A549 (cell line): ENCODE data around the gene CNTFR. TPM values are rescaled to one million over a fixed set of nuclear protein-coding genes. Genes with fewer than 3 reads are reported as not detected.

Experiments used
- ATAC-seq, 2 experiments: fragments of 200-7000 bp in 1 of 2; fragments of >200 bp in 1 of 2; cut with Nextera tagmentation in 1 of 2; cut with Tn5 transposase in 1 of 2; 3 replicates each; pipeline versions ENCODE4 v1.8.0 to v1.9.1; 2018 to 2020; ENCODE audit warnings: mild to moderate bottlenecking in 1 of 2, moderate library complexity in 1 of 2
- CTCF ChIA-PET: fragments of 300-600 bp; sonication (Branson Sonifier 250); formaldehyde crosslinking; extraction: SDS; loops from one replicate; lab custom pipeline; 2021; ENCODE audit warnings: antibody characterized with exemption, inconsistent platforms; lab: Yijun Ruan, JAX
- POLR2A ChIA-PET: fragments of 350-600 bp; formaldehyde crosslinking; extraction: SDS; loops from one replicate; lab custom pipeline; 2021; ENCODE audit warnings: antibody characterized with exemption, inconsistent platforms; lab: Yijun Ruan, JAX
- DNase-seq, 2 experiments: peaks; one replicate each; pipeline versions ENCODE4 v3.0.0 to v3.0.0-alpha.2; 2011 to 2016; ENCODE audit warnings: low read depth in 1 of 2, low spot score in 1 of 2
- FAIRE-seq: peaks from 2 replicates; lab custom pipeline; 2011; peaks lifted over from hg19 to GRCh38; lab: Jason Lieb, UNC
- H3K27ac ChIP-seq, 2 experiments: fragments of >200 bp; sonication (Bioruptor Twin); formaldehyde crosslinking; 3 replicates each; pipeline ENCODE4 v1.5.1; 2016 to 2017
- H3K4me1 ChIP-seq: fragments of >200 bp; sonication (Bioruptor Twin); formaldehyde crosslinking; 3 replicates; pipeline ENCODE4 v1.6.1; 2016
- H3K4me2 ChIP-seq: fragments of >200 bp; sonication (Bioruptor Twin); formaldehyde crosslinking; 3 replicates; pipeline ENCODE4 v1.6.1; 2016
- H3K4me3 ChIP-seq: fragments of >200 bp; sonication (Bioruptor Twin); formaldehyde crosslinking; 3 replicates; pipeline ENCODE4 v1.5.1; 2016
- H3K9me3 ChIP-seq: fragments of >200 bp; sonication (Bioruptor Twin); formaldehyde crosslinking; 3 replicates; pipeline ENCODE4 v1.6.1; 2016
- CBX2 ChIP-seq: fragments of 200-600 bp; sonication (generic); IDR thresholded peaks from 2 replicates; pipeline ENCODE4 v1.6.1; 2016; ENCODE audit warnings: low read depth, mild to moderate bottlenecking, borderline replicate concordance
- CEBPB ChIP-seq, 2 experiments: fragments of >200 bp in 1 of 2; sonication (Bioruptor Twin) in 1 of 2; formaldehyde crosslinking in 1 of 2; IDR thresholded peaks; 2 replicates each; pipeline ENCODE4 v1.6.1; 2012 to 2016
- CHD4 ChIP-seq: fragments of 200-600 bp; sonication (generic); IDR thresholded peaks from 2 replicates; pipeline ENCODE4 v1.6.1; 2016; ENCODE audit warnings: antibody characterized with exemption, mild to moderate bottlenecking, borderline replicate concordance
- EP300 ChIP-seq, 2 experiments: fragments of >200 bp; sonication (Bioruptor Twin); formaldehyde crosslinking; IDR thresholded peaks; 2 replicates in 1 of 2; 3 replicates in 1 of 2; pipeline ENCODE4 v1.6.1; 2016 to 2017
- FOSB ChIP-seq: fragments of 250-450 bp; sonication (Bioruptor Pico); IDR thresholded peaks from 2 replicates; pipeline ENCODE4 v1.5.0; 2020; ENCODE audit warnings: mild to moderate bottlenecking, moderate library complexity
- HDAC2 ChIP-seq: fragments of 200-600 bp; sonication (generic); IDR thresholded peaks from 2 replicates; pipeline ENCODE4 v1.6.1; 2016
- MAFK ChIP-seq: fragments of 450-650 bp; IDR thresholded peaks from 2 replicates; pipeline ENCODE4 v1.6.1; 2014; ENCODE audit not compliant: partially characterized antibody
- MAZ ChIP-seq: fragments of 150-350 bp; IDR thresholded peaks from 2 replicates; pipeline ENCODE4 v1.6.1; 2014; ENCODE audit warnings: antibody characterized with exemption, low read depth, low read length, borderline replicate concordance
- POLR2A ChIP-seq: IDR thresholded peaks from 2 replicates; pipeline ENCODE4 v1.6.1; 2012; ENCODE audit warnings: mild to moderate bottlenecking, low read length
- RARB ChIP-seq: fragments of 250-450 bp; sonication (Bioruptor Pico); IDR thresholded peaks from 2 replicates; pipeline ENCODE4 v1.8.0; 2021; ENCODE audit warnings: mild to moderate bottlenecking, moderate library complexity
- ZFP36 ChIP-seq: fragments of 450-650 bp; IDR thresholded peaks from 2 replicates; pipeline ENCODE4 v1.6.1; 2014; ENCODE audit warnings: borderline replicate concordance; ENCODE audit not compliant: partially characterized antibody
- WGBS: methylation state at CpG from one replicate; pipeline ENCODE4 v1.1.6; 2017; ENCODE audit errors: missing lambda C conversion rate; 5-methylcytosine and 5-hydroxymethylcytosine counted together
- polyA plus RNA-seq, 4 experiments: library from polyadenylated mRNA; depleted of rRNA in 3 of 4; stranded (reverse); fragments of >200 nt; fragmentation: RNase III in 1 of 4; extraction: RNeasy Plus Mini Kit Qiagen cat#74134 plus additional on column Dnase treatment in 1 of 4; gene quantifications; 2 replicates in 3 of 4; 3 replicates in 1 of 4; pipeline ENCODE4 v1.2.3, GENCODE V29; 2011 to 2017
- TF ChIP-seq, protein P1 (sequence below): fragments of >200 bp; sonication (Bioruptor Twin); formaldehyde crosslinking; IDR thresholded peaks from 3 replicates; pipeline ENCODE4 v1.6.1; 2016
- TF ChIP-seq, protein P2 (sequence below): fragments of 150-350 bp; IDR thresholded peaks from 2 replicates; pipeline ENCODE4 v1.6.1; 2014; ENCODE audit warnings: low read depth, mild to moderate bottlenecking, low read length
- TF ChIP-seq, protein P3 (sequence below): IDR thresholded peaks from 2 replicates; pipeline ENCODE4 v1.6.1; 2012
- TF ChIP-seq, protein P4 (sequence below): IDR thresholded peaks from 2 replicates; pipeline ENCODE4 v1.6.1; 2012
- TF ChIP-seq, protein P5 (sequence below): IDR thresholded peaks from 2 replicates; pipeline ENCODE4 v1.6.1; 2012; ENCODE audit warnings: low read depth, borderline replicate concordance
- TF ChIP-seq, protein P6 (sequence below): fragments of 200-600 bp; sonication (generic); IDR thresholded peaks from 2 replicates; pipeline ENCODE4 v1.6.1; 2016; ENCODE audit warnings: antibody characterized with exemption, mild to moderate bottlenecking, moderate library complexity

Gene CNTFR
- polyA plus RNA-seq, 2 of the 4 experiments (the other 2 are of a cell fraction) = 0.09 TPM; not detected in 1

DNA sequence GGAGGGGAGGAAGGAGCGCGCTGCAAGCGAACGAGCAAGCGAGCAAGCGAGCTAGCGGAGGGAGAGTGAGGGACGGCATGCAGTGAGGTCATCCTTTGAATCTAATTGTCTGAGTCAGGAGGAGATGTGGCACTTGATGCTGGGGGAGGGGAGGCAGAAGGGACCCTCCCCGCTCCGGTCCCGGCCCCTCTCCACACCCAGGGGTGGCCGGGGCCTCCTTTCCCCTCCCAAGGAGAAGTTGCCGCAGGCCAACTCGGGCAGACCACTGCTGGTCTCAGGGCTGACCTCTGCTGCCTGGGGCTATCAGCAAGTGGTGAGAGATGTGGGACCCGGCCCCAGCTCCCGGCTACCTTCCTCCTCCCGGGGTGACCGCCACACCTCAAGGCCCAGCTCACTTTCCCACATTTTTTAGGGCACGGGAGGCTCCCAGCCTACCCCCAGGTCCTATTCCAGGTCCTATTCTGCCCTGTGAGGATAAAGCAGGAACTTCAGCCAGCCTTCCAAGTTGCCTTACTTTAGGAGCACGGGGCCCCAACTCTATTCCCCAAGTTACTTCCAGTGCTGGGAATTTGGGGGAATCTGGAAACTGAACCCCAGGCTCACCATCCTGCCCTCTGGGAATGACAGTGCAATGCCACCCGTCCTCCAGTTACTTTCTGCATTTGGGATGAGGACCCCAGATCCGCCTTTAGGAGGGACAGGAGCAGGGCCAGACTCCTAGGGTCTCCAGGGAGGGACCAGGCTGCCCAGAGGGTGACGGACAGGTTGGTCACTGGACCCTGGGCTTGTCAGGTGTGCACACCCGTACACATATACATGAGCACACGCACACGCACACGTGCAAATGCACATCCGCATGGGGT is 11.1 kb downstream of the CNTFR start (continued):
- TF ChIP-seq, protein P1, sequence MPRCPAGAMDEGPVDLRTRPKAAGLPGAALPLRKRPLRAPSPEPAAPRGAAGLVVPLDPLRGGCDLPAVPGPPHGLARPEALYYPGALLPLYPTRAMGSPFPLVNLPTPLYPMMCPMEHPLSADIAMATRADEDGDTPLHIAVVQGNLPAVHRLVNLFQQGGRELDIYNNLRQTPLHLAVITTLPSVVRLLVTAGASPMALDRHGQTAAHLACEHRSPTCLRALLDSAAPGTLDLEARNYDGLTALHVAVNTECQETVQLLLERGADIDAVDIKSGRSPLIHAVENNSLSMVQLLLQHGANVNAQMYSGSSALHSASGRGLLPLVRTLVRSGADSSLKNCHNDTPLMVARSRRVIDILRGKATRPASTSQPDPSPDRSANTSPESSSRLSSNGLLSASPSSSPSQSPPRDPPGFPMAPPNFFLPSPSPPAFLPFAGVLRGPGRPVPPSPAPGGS = no peak
- TF ChIP-seq, protein P2, sequence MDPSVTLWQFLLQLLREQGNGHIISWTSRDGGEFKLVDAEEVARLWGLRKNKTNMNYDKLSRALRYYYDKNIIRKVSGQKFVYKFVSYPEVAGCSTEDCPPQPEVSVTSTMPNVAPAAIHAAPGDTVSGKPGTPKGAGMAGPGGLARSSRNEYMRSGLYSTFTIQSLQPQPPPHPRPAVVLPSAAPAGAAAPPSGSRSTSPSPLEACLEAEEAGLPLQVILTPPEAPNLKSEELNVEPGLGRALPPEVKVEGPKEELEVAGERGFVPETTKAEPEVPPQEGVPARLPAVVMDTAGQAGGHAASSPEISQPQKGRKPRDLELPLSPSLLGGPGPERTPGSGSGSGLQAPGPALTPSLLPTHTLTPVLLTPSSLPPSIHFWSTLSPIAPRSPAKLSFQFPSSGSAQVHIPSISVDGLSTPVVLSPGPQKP = no peak
- TF ChIP-seq MAFK (no peak), CHD4 (no peak), ZFP36 (no peak), CEBPB (IDR thresholded peaks at IDR 0.05) (no peak), FOSB (CRISPR knock-in tag) (no peak)
- TF ChIP-seq, protein P3, sequence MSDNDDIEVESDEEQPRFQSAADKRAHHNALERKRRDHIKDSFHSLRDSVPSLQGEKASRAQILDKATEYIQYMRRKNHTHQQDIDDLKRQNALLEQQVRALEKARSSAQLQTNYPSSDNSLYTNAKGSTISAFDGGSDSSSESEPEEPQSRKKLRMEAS = no peak
- TF ChIP-seq, all 56 proteins: peak for 0

DNA sequence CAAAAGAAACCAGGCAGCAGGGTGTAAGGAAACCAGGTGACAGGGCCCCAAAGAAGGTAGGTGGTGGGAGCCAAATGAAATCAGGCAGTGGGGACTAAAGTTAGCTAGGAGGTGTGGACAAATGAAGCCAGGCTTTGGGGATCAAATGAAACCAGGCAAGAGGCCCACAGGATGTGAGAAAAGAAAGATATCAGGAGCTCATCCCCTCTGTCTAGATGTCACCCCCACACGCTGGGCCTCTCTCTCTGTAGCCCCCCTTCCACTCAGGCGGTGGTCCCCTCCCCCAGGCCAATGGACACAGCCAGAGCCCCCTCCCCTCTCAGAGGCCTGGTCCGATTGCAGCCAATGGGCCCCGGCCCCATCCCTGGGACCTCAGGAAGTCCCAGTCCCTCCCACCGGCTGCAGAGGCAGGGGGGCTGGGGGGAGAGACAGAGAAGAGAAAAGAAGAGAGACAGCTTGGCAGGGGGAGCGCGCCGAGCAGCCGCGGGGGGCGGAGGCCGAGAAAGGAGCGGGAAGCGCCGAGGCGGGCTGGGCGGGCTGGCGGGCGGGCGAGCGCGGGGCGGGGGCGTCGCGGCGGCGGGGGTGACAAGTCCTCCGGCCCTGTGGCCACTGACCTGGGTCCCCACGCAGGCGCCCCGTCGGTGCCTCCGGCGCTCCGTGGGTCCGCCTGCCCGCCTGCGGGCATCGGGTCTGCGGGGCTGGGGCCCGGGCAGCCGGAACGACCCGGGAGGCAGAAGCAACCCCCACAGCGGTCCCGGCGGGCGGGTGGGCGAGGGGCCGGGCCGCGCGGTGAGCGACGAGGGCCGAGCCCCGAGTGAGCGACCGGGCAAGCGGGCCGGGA is 11.9 kb downstream of the CNTFR start:
- Histone ChIP-seq H3K27ac (no peak overlapping the region), H3K4me1 (peaks cover 4% of the 10 kb centered on the region), H3K9me3 (no peaks in the 10 kb centered on the region), H3K4me3 (no peak overlapping the region), H3K4me2 (no peak overlapping the region)
- ChIA-PET CTCF (interaction anchor here (0.9 to 17.1 kb wide), 8 partner anchors 10 to 174 kb away, joined by 3 to 168 read pairs (median 16); no protein-coding TSS in a partner anchor), POLR2A (no interaction called here)
- WGBS = 69% methylated on average over 24 of the region's 62 CpGs
- ATAC-seq (no peak), FAIRE-seq (no peak), DNase-seq (no peak)
- TF ChIP-seq HDAC2 = no peak
- TF ChIP-seq, protein P4, sequence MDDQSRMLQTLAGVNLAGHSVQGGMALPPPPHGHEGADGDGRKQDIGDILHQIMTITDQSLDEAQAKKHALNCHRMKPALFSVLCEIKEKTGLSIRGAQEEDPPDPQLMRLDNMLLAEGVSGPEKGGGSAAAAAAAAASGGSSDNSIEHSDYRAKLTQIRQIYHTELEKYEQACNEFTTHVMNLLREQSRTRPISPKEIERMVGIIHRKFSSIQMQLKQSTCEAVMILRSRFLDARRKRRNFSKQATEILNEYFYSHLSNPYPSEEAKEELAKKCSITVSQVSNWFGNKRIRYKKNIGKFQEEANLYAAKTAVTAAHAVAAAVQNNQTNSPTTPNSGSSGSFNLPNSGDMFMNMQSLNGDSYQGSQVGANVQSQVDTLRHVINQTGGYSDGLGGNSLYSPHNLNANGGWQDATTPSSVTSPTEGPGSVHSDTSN = no peak

DNA sequence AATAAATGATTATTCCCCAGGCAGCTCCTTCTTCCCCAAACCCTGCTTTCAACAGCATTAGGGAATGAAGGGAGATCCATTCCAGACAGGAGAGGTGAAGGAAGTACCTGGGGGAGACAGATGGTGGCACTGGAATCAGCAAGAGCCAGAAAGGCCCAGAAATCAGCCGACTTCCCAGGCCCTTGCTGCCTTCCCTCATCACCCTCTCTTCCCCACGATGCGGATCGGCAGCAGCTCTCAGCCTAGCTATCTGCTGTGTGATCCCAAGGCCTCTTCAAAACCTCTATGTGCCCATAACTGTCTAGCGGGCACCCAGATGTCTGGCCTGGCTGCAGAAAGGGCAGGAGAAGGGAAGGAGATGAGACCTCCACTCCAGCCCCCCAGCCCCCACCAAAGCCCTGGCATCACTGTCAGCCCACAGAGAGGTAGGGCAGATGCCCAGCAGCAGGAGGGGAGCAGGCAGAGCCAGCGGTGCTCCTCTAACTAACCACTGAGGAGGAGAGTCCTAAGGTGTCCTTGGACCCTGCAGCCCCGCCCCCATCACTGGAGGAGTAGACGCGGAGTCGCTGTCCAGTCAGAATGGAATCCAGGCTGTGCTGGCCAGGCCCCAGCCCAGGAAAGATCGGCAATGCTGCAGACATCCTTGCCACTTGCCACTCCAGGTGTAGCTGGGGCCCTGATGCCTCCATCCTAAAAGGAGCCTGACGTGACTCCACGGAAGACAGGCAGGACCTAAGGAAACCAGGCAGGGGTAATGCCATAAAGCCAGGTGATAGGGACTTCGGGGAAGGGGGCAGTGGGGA is 12.7 kb downstream of the CNTFR start:
- Histone ChIP-seq H3K4me2 (no peak overlapping the region), H3K4me1 (peaks cover 13% of the 10 kb centered on the region), H3K4me3 (no peak overlapping the region), H3K9me3 (no peaks in the 10 kb centered on the region), H3K27ac (no peak overlapping the region)
- ChIA-PET CTCF (interaction anchor here (0.9 to 17.1 kb wide), 9 partner anchors 8 to 198 kb away, joined by 3 to 168 read pairs (median 5); no protein-coding TSS in a partner anchor), POLR2A (no interaction called here)
- FAIRE-seq (no peak), ATAC-seq (no peak), DNase-seq (no peak)
- 83% methylated on average over 10 of the region's 14 CpGs for WGBS
- TF ChIP-seq MAZ (no peak), CBX2 (no peak), POLR2A (no peak), EP300 (IDR thresholded peaks at IDR 0.05) (no peak), RARB (CRISPR knock-in tag) (no peak)
- TF ChIP-seq, protein P5, sequence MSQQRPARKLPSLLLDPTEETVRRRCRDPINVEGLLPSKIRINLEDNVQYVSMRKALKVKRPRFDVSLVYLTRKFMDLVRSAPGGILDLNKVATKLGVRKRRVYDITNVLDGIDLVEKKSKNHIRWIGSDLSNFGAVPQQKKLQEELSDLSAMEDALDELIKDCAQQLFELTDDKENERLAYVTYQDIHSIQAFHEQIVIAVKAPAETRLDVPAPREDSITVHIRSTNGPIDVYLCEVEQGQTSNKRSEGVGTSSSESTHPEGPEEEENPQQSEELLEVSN = no peak
- TF ChIP-seq, protein P6, sequence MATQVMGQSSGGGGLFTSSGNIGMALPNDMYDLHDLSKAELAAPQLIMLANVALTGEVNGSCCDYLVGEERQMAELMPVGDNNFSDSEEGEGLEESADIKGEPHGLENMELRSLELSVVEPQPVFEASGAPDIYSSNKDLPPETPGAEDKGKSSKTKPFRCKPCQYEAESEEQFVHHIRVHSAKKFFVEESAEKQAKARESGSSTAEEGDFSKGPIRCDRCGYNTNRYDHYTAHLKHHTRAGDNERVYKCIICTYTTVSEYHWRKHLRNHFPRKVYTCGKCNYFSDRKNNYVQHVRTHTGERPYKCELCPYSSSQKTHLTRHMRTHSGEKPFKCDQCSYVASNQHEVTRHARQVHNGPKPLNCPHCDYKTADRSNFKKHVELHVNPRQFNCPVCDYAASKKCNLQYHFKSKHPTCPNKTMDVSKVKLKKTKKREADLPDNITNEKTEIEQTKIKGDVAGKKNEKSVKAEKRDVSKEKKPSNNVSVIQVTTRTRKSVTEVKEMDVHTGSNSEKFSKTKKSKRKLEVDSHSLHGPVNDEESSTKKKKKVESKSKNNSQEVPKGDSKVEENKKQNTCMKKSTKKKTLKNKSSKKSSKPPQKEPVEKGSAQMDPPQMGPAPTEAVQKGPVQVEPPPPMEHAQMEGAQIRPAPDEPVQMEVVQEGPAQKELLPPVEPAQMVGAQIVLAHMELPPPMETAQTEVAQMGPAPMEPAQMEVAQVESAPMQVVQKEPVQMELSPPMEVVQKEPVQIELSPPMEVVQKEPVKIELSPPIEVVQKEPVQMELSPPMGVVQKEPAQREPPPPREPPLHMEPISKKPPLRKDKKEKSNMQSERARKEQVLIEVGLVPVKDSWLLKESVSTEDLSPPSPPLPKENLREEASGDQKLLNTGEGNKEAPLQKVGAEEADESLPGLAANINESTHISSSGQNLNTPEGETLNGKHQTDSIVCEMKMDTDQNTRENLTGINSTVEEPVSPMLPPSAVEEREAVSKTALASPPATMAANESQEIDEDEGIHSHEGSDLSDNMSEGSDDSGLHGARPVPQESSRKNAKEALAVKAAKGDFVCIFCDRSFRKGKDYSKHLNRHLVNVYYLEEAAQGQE = no peak
